KG1 (cell line): ENCODE data around the gene GALNT11.

Source experiments
- DNase-seq: peaks from one replicate; lab custom pipeline; 2025; lab: John Stamatoyannopoulos, UW

The GALNT11 gene

DNA sequence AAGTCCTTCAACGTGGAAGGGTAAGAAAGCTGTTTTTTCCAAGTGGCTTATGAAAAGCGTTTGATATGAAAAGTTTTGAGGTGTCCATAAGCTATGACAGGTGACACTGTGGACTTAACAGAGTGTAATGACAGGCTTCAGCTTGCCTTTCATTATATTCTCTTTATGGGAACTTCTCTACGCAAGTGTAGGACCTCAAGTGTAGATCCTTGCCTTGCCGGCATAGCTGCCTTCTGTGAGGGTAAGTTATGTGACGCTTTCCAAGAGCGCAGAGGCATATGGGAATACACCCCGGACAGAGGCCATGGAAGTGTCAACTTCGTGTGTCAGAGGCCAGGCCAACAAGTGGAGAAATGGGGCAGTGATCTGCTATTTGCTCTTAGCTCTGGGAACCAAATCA, 91.9 kb downstream of the GALNT11 start:
- DNase-seq: no peak

DNA sequence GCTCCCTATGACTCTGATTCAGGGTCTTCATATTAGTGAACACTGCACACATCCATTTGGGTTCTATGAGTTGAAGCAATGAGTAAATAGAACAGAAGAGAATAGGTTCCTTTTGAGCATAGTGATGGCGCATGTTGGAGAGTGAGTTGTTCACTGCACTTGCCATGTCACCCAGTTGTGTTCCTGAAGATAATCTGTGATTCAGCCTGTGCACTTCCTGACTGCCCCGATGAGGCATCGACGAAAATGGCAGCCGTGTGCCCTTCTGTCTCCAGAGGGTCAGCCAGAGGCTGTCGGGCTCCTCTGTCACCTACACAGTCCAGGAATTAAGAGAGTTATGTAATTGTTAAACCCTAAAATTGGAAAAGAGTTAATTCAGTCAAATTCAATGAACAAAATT, 94.7 kb downstream of the GALNT11 start:
- no peak for DNase-seq

DNA sequence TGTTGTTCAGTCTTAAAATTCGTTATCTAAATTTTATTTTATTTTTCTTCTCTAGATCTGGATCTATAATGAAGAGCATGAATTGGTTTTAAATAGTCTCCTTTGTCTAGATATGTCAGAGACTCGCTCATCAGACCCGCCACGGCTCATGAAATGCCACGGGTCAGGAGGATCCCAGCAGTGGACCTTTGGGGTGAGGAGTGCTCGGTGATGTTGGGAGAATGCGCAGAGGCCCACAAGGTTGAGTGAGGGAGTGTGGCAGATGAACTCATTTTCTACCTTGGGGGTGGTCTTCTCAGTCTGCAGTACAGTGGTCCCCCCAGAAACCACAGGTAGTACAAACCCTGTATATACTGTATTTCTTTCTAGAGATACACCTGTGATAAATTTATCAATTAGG, 95.3 kb downstream of the GALNT11 start:
- no peak for DNase-seq

DNA sequence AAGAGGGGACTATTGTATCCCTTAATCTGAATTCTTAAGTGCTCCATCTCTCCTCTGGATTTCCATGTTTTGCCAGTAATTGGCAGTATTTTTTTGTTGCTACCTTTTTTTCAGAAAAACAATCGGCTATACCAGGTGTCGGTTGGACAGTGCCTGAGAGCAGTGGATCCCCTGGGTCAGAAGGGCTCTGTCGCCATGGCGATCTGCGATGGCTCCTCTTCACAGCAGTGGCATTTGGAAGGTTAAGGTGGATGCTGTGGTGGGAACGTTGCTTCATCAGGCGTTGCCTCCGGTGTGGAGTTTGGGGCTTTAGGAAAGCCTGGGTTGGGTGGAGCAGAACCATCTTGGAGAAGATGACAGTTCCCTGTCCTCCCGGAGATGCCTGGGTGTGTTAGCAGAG, 96.0 kb downstream of the GALNT11 start:
- DNase-seq: no peak

DNA sequence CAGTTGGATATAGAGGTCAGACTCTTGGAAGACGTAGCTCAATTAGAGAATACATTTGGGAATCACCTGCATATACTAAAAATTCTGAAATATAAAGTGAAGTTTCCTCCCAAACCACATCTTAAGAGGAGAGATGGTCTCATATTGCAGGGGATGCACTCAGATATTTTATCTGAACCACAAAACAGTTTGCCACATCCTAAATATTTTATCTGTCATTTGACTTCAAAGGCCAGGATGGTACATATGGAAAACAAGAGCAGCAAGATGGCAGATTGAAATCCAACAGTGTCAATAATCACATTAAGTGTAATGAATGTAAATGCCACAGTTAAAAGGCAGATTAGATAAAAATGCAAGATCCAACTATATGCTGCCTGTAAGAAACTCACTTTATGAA, 97.1 kb downstream of the GALNT11 start:
- DNase-seq: no peak

DNA sequence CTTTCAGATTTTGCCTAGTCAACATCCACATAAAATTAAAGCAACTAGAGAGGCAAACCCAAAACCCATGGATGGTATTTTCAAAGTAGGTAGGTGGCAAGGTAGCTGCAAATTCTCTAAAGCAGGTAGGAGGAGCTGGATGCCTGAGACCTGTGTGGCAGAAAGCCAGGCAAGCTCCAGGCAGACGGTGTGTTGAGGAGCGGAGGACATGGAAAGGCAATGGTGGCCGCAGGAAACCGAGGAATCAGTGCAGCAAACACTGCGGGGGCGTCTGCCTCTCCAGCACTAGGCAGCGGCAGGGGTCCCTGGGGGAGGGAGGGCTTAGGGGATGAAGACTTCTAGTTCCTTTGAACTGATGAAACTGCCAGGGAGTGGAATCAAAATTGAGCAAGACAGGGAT, 101.3 kb downstream of the GALNT11 start:
- no peak for DNase-seq

DNA sequence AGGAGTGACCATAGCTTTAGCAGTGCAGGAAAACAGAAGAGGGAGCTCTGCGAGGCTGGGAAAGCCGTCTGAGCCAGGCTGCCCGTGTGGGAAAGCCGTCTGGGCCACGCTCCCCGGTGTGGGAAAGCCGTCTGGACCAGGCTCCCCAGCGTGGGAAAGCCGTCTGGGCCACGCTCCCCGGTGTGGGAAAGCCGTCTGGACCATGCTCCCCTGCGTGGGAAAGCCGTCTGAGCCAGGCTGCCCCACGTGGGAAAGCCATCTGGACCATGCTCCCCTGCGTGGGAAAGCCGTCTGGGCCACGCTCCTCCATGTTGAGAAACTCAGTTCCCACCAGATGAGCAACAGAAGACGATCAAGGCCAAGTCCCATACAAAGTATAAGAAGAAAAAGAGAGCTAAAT, 101.8 kb downstream of the GALNT11 start:
- DNase-seq: no peak

DNA sequence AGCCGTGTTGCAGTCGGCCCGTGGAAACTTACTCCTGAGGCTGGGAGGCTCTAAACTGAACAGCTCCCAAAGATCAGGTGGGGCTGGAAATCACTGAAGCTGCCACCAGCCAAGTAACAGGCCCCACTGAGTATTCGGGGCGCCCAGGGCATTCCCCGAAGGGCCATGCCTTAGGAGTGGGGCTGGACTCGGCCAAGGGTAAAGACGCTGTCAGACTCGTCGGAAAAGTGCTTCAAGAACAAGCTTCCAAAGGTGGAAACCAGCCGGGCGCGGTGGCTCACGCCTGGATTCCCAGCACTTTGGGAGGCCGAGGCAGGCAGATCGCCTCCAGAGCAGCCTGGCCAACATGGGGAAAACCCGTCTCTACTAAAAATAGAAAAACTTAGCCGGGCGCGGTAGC, 102.8 kb downstream of the GALNT11 start:
- DNase-seq: no peak

DNA sequence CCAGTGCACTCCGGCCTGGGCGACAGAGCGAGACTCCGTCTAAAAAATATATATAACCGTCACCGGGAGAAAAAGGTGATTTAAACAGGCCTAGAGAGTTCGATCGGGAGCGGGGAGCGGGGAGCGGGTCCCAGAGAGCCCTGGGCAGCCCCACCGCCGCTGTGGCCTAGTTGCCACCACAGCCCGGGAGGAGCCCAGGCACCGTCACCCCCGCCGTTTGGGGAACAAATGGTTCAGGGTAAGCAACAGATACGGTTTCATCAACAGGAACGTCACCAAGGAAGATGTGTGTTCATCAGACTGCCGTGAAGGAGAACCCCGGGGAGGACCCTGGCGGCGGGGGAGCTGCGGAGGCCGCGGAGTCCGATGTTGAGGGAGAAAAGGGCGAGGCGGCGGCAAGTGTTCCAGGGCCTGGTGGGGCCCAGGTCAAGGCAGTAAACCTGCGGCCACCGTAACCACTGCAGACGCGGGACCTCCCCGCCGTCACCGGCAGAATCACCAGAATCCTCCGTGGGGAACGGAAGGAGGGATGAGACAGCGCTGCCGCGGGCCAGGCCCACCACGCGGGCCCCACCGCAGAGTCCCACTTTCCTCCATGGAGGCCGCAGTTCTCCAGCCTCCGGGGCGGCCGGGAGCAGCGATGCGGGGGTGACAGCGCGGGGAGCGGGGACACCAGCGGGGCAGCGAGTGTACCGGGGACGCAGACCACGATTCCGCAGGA, 103.4 kb downstream of the GALNT11 start:
- no peak for DNase-seq

DNA sequence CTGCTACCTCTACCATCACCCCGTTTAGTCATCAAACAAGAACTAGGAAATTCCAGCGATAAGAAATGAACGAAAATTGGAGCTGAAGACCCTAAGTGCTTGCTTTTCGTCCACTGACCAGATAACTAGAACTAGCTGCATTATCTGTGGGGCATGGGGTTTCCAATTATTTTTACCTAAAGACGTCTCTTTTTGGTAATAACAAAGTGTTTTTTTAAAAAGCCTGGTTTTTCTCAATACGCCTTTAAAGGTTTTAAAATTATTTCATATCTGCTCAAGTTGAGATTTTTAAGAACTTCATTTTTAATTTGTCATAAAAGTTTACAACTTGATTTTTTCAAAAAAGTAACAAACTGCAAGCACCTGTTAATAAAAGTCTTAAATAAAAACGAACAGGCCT, 104.2 kb downstream of the GALNT11 start:
- no peak for DNase-seq

DNA sequence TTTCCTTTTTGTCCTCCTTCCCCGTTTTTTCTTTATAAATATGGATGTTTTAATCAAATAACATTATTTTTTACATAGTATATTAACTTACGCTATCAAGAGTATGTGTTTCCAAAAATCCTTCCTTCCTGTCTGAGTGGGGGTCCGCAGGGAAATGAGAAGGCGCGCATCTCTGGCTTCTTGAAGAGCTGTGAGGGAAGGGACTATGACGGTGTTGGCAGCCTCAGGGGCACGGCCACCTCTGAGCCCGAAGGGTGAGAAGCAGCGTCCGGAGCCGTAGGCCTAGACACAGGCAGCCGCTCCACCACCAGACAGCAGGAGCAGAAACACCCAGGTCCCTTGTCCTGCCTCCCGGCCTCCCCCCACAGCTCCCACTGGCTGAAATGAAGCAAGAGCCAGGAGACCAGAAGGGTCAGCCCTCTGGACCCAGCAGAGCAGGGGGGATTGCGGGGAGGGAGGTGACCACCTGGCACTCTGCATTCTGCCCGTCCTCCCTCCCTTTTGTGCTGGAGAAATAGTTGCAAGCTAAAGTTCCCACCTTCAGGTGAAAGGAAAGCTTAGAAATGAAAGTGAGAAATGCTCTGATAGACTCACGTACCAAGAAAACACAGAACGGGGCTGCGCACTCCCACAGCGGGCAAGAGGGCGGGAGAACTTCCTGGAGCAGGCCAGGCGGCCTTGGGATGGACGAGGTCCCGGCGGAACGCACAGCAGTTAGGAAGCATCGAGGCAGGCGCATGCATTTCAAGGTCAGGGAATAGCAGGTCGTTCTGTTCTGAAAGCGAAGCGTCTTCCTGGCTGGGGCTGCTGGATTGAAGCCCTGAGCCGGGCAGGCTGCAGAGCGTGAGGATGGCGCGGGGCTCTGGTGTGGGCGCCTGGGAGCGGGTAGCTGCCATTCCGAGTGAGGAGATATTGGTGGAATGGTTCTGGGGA, 105.5 kb downstream of the GALNT11 start:
- no peak for DNase-seq

DNA sequence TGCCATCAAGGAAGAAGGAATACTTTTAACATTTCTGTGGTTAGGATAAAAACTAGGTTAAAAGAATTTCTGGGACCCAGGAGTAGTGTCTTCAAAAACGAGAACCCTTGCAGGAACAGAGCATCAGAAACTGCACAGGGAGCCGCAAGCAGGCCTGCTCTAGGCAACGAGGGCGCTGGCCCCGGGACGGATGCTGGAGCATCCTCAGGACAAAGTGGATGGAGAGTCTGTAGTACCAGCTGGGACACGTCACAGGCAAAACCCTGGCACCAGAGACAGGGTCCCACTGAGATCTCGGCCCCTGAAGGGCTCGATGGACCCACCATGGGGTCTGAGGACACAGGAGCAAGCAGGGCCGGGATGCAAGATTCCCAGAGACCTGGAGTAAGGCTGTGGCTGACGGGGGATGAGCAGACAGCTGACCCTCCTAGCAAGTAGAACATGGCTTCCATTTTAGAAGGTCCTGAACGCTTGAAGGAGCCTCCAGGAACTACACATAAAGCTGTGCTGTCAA, 106.6 kb downstream of the GALNT11 start:
- DNase-seq: no peak

DNA sequence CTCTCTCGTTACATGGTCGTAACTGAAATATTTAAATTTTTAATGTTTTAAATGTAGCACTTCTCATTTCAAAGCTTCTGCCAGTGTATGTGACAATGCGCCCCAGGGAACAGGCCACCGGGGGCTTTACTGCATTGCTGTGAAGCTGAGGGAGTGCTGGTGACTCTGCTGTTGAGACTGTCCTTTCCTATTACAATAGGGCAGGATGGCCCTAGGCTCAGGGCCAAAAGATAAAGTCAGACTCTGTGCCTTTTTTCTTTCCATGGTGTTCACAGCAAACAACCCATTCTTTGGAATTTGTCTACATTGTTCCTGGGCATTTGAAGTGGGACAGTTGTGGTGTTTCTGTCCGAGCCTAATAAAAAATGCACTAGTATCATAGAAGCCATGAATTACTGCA, 107.3 kb downstream of the GALNT11 start:
- DNase-seq: no peak

DNA sequence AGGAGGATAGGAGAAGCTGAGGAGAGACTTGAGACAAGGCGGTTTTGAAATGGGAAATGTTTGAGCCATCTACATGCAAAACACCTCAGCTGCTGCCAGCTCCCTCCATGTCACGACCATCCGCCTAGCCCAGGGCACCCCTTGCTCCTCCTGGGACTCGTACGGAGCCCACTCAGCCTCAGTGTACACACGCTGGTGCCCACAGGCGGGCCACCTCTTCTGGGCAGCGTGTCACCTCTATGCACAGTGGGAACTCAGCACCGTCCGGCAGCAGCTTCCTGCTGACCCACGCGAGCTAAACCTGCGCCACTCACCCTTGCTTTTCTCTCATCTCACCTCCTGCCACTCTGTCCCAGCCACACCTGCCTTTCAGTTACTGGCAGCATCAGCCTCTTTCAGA, 108.3 kb downstream of the GALNT11 start:
- DNase-seq: no peak

DNA sequence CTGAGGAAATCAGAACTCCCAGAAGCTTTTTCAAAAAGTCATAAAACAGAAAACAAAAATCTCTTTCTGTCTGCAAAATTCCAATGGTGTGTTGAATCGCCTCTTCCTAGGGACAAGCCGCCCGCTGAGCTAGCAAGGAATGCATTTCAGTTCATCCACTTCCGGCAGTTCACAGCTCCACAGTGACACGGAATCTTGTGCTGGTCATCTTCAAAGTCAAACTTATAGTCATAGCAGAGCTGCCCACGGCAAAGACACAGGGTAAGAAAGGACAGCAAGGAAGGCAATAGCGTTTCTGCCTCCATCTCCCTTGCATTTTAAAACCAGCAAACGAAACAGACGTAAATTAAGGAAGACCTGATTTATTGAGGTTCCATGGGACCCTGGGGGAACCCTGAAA, 111.2 kb downstream of the GALNT11 start:
- no peak for DNase-seq

DNA sequence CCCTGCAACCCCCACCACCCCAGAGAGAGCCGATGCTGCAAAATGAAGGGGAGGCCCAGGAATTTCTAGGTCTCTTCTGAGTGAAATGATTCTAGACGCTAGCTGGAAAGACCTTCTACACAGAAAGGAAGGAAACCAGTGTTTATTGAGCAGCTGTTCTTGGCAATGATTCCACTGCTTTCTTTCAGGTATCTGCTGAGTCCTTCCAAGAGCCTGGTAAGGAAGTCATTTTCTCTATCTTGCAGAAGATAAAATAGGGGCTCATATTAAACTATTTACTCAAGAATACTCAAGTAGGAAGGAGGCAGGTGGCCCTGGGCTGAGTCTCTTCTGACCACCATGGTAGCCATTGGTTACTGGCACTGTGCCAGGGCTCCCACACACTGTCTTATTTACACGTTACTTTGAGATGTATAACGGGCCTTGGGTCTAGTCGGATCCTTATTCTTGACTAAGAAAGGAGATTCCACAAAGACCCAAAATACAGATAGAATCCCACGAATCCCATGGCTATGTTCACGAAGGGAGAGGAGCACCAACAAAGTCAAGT, 112.1 kb downstream of the GALNT11 start:
- DNase-seq: no peak

DNA sequence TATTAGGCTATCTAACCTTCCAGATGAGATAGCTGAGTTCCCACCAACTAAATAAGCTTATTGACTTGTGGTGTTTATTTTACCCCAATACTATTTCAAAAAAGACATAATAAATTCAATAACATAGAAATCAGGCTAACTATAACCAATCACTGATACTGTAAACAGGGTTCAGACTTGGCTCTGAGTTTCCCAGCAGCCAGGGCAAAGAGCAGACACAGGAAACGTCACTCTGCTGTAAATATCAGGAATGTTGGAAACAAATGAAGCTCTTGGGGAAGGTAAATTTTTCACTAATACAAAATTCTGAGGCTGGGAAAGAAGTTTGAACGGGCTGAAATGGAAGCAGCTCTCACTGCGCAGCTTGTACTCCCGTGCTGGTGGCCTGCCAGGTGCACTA, 114.6 kb downstream of the GALNT11 start:
- no peak for DNase-seq

DNA sequence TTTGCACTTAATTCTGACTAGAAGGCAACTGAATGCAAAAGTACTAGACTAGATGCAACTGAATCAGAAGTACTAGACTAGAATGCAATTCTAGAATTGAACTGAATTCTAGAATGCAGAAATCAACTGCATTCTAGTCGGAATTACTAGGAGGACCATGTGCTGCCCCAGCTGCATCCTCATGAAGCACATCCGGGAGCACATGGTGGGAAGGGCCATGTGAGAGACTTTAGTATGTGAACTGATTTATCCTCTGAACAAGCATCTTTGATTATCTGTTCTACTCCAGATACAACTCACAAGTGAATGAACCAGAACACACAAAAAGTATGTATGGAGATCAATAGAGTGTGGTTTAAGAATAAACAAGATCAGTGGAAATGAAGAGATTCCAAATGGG, 115.1 kb downstream of the GALNT11 start:
- DNase-seq: no peak

DNA sequence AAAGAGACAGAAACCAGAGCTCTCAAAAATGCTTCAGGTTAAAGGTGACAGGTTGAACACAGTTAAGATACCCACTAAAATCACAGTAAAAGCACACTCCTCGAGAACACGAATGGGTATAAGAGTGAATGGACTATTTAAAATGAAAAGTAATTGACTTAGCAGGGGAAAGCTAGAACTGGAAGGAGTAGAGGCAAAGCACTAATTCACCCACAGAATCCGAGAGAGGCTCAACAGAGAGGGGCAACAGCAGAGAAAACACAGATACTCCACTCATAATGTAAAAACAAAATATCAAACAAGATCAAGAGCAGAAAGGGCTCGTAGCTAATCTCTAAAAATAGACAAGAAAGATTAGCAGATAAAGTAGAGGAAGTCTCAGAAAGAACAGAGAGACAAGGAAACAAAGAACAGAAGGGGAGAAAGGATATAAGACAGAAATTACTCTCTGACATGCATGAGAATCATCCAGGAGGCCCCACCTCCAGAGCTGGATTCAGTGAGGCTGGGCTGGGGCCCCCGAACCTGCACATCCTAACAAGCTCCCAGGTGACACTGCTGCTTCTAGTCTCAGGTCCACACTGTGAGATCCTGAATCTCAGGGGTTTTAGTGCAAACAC, 117.6 kb downstream of the GALNT11 start:
- no peak for DNase-seq

DNA sequence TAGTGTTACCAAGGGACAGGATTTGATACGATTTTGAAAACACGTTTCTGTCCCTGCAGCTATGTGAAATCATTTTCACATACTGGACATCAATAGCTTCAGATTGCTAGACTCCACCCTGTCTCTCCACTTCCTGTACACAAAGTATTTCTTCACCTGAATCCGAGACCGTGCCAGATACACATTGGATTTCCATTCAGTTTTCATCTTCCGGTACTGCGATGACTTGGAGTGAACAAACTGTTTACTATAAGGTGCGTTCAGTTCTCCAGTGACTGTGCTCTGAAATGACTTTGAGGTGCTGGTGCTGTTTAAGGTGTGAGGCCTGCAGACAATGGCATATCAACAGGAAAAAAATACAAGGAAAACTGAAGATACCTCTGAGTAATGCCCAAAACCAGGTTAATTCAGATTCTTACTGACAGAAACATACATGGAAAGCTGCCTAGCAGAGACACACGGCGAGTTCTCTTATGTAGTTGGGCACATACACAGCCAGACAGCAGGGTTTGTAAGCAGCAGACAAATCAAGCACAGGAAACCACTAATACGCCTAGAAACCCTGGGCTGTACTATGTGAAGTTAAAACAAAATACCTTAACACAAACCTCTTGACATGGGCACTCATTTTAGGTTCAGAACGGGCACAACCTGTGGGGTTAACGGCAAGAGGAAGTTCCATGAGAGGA, 119.2 kb downstream of the GALNT11 start:
- DNase-seq: no peak

DNA sequence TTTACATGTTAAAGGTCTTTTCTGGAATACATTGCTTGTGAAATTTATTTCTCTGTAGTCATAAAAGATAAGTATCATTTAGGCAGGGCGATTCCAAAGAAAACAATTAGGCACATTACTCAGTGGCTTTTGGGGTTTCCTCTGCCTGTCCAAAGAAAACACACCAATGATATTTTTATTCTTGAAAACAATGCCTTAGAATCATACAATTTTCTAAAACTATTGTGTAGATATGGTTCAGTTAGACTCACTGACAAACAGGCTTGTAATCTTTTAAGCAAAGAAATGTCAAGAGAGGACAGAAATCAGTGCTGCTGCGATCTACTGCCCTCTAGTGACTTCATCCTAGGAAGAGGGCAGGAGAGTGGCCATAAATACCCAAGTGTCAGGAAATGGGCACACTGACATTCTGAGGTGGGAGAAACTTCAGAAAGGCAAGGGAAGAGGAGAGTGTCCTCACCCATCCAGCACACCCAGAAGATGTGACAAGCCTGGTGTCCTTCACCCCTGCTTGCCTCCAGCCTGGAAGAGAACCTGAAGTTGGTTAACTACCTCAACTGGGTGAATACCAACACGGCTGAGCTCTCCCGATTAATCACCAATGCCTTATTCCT, 120.5 kb downstream of the GALNT11 start:
- DNase-seq: no peak
